Endothelial cell of umbilical vein (primary cell): ENCODE data around the gene F5. TPM values are rescaled to one million over a fixed set of nuclear protein-coding genes. Genes with fewer than 3 reads are reported as not detected.

ENCODE experiments used
- Bru-seq: library from RNA; stranded (reverse); fragments of 400-500 nt; gene quantifications from one replicate; lab custom pipeline; 2021; lab: Mats Ljungman, UMichigan
- BruChase-seq, 2 experiments: library from RNA; stranded (reverse); fragments of 400-500 nt; gene quantifications; one replicate each; lab custom pipeline; 2021; lab: Mats Ljungman, UMichigan
- BruUV-seq: library from RNA; stranded (reverse); fragments of 400-500 nt; replicated peaks from 2 replicates; lab custom pipeline; 2021; lab: Mats Ljungman, UMichigan
- CTCF ChIA-PET: fragments of 300-600, 350-600 bp; sonication (Branson Sonifier 250); formaldehyde crosslinking; loops from one replicate; lab custom pipeline; 2021; ENCODE audit warnings: antibody characterized with exemption, inconsistent platforms; lab: Charles Lee
- POLR2A ChIA-PET: fragments of 300-600, 350-600 bp; sonication (Branson Sonifier 250); formaldehyde crosslinking; loops from one replicate; lab custom pipeline; 2021; ENCODE audit warnings: antibody characterized with exemption, inconsistent platforms; lab: Charles Lee
- DNase-seq: peaks from one replicate; pipeline ENCODE4 v3.0.0-alpha.2; 2011; ENCODE audit warnings: low read depth, low spot score
- FAIRE-seq: peaks from 2 replicates; lab custom pipeline; 2011; peaks lifted over from hg19 to GRCh38; lab: Jason Lieb, UNC
- H2AFZ ChIP-seq: 2 replicates; pipeline ENCODE4 v1.6.0; 2012; ENCODE audit warnings: low read depth, low read length, control low read depth, inconsistent platforms
- H3K27ac ChIP-seq: 2 replicates; pipeline ENCODE4 v1.5.1; 2011; ENCODE audit warnings: low read depth, mild to moderate bottlenecking, control low read depth, low read length, moderate library complexity; ENCODE audit not compliant: insufficient read depth
- H3K27me3 ChIP-seq, 2 experiments: 2 replicates each; pipeline versions ENCODE4 v1.6.0 to v1.6.1; 2011; ENCODE audit warnings: low read length in 2 of 2, mixed read lengths in 1 of 2; ENCODE audit not compliant: control insufficient read depth in 2 of 2, insufficient read depth in 2 of 2
- H3K36me3 ChIP-seq, 2 experiments: 2 replicates in 1 of 2; 3 replicates in 1 of 2; pipeline ENCODE4 v1.5.1; 2011; ENCODE audit warnings: low read length in 2 of 2, mild to moderate bottlenecking in 1 of 2, moderate library complexity in 1 of 2; ENCODE audit not compliant: control insufficient read depth in 2 of 2, insufficient read depth in 2 of 2; ENCODE audit errors: extremely low read depth in 1 of 2
- H3K4me1 ChIP-seq: 3 replicates; pipeline ENCODE4 v1.5.1; 2011; ENCODE audit warnings: mild to moderate bottlenecking, low read length; ENCODE audit not compliant: control insufficient read depth, insufficient read depth; ENCODE audit errors: extremely low read depth
- H3K4me2 ChIP-seq: 2 replicates; pipeline ENCODE4 v1.6.1; 2011; ENCODE audit warnings: low read length, control low read depth, mixed read lengths; ENCODE audit not compliant: insufficient read depth
- H3K4me3 ChIP-seq, 3 experiments: fragments of 200-600 bp in 1 of 3; sonication (generic), shearing (Covaris generic) in 1 of 3; replicated peaks in 1 of 3; 2 replicates each; pipeline ENCODE4 v1.5.1; 2011 to 2016; ENCODE audit warnings: control low read depth in 3 of 3, low read length in 3 of 3, mild to moderate bottlenecking in 2 of 3, inconsistent platforms in 1 of 3, low read depth in 1 of 3, moderate library complexity in 1 of 3; ENCODE audit not compliant: insufficient read depth in 1 of 3
- H3K79me2 ChIP-seq: 2 replicates; pipeline ENCODE4 v1.6.0; 2012; ENCODE audit warnings: low read length, inconsistent platforms; ENCODE audit not compliant: control insufficient read depth, insufficient read depth
- H3K9ac ChIP-seq: replicated peaks from 2 replicates; pipeline ENCODE3; 2011; ENCODE audit warnings: low read length, control low read depth; ENCODE audit not compliant: insufficient read depth; ENCODE audit errors: extremely low read depth
- H3K9me1 ChIP-seq: replicated peaks from 3 replicates; pipeline ENCODE4 v1.6.0; 2011; ENCODE audit warnings: mild to moderate bottlenecking, low read length; ENCODE audit not compliant: control insufficient read depth, insufficient read depth; ENCODE audit errors: extremely low read depth
- H3K9me3 ChIP-seq: replicated peaks from 2 replicates; pipeline ENCODE4 v1.5.1; 2012; ENCODE audit warnings: low read length, inconsistent platforms; ENCODE audit not compliant: control insufficient read depth, insufficient read depth
- H4K20me1 ChIP-seq: replicated peaks from 2 replicates; pipeline ENCODE3; 2011; ENCODE audit warnings: mild to moderate bottlenecking, low read length; ENCODE audit not compliant: control insufficient read depth, insufficient read depth; ENCODE audit errors: extremely low read depth
- CTCF ChIP-seq, 2 donors: IDR thresholded peaks; 1 replicate in 1 of 2; 2 replicates in 1 of 2; pipeline ENCODE4 v1.5.1; 2011; ENCODE audit warnings: low read length in 2 of 2, mild to moderate bottlenecking in 2 of 2, moderate library complexity in 2 of 2, control low read depth in 1 of 2, inconsistent platforms in 1 of 2, low read depth in 1 of 2; ENCODE audit not compliant: insufficient read depth in 1 of 2; ENCODE audit errors: extremely low read depth in 1 of 2
- JUN ChIP-seq: IDR thresholded peaks from 2 replicates; pipeline ENCODE4 v1.6.1; 2011; ENCODE audit warnings: borderline replicate concordance, low read depth; ENCODE audit not compliant: insufficient read length, insufficient read depth
- dilution Hi-C: fragments of 300-500 bp; cut with MboI; formaldehyde crosslinking; loops from one replicate; pipeline ENCODE4 v1.15.0; 2019; ENCODE audit warnings: low sequenced_read_pairs; ENCODE audit not compliant: extremely low pct_ligation_motif_present
- intact Hi-C: fragments of 100-400 bp; cut with micrococcal nuclease; formaldehyde crosslinking; loops from one replicate; pipeline ENCODE4 v1.10.0; 2022
- long read RNA-seq: library from polyadenylated mRNA; stranded (forward); transcript quantifications from one replicate; pipeline ENCODE4 v2.0.0, GENCODE V29; 2021
- polyA minus RNA-seq, 3 experiments: library from RNA; depleted of rRNA, polyadenylated mRNA; stranded (reverse); fragments of >200 nt; gene quantifications; 1 replicate in 1 of 3; 2 replicates in 2 of 3; pipeline ENCODE4 v1.2.3, GENCODE V29; 2011
- polyA plus RNA-seq, 4 experiments: library from polyadenylated mRNA; depleted of rRNA in 3 of 4; stranded (reverse) in 3 of 4; unstranded in 1 of 4; fragments of >200 nt; gene quantifications; 2 replicates each; pipeline versions ENCODE4 v1.2.1 to v1.2.3, GENCODE V29; 2011 to 2012; ENCODE audit warnings: missing spikeins in 1 of 4
- total RNA-seq: library from RNA; stranded (reverse); gene quantifications from 2 replicates; pipeline ENCODE4 v1.2.3, GENCODE V29; 2021

Gene F5
- not detected in 2 replicates for total RNA-seq
- not detected in 2 replicates for polyA plus RNA-seq
- not detected in 2 replicates for polyA plus RNA-seq (2011; cell fraction: cytosol; rRNA removed)
- not detected in 2 replicates for polyA plus RNA-seq (2011; cell fraction: nucleus; rRNA removed)
- polyA plus RNA-seq (2012) = not detected in 2 replicates
- 0.02 TPM in 1 of 2 replicates, not detected in the other for polyA minus RNA-seq
- polyA minus RNA-seq (2011; cell fraction: cytosol; rRNA and poly(A)+ RNA removed) = not detected
- polyA minus RNA-seq (2011; cell fraction: nucleus; rRNA and poly(A)+ RNA removed) = not detected in 2 replicates
- Bru-seq, nascent RNA = percentile 3 among the genes with signal in this experiment
- BruChase-seq, experiment 1, labeled RNA remaining after a 6-hour chase = not detected
- not detected for BruChase-seq, experiment 2, labeled RNA remaining after a 2-hour chase
- long read RNA-seq = 0 reads

- intact Hi-C loops (loop anchor here (1.0 kb wide), 2 partner anchors 126 to 223 kb away; no protein-coding TSS in a partner anchor), dilution Hi-C loops (no loop called here)
- Histone ChIP-seq H3K27ac (no peak within 1 kb of the TSS), H3K9me1 (no peaks in the 10 kb centered on the region), H3K36me3 (no peaks in the 10 kb centered on the region), H4K20me1 (no peaks in the 10 kb centered on the region), H3K27me3 (peaks cover 0 to 4% of the 10 kb centered on the region in 2 experiments), H3K9ac (no peak within 1 kb of the TSS), H3K4me3 (no peak within 1 kb of the TSS), H2AFZ (peak within 1 kb of the TSS; percentile 35), H3K9me3 (no peaks in the 10 kb centered on the region), H3K79me2 (no peaks in the 10 kb centered on the region), H3K4me1 (no peaks in the 10 kb centered on the region), H3K4me2 (no peak within 1 kb of the TSS)
- FAIRE-seq = peak; percentile 76
- POLR2A ChIA-PET = interaction anchor here (0.7 kb wide), 1 partner anchor 223 kb away, joined by 3 read pairs; no protein-coding TSS in a partner anchor
- TF ChIP-seq CTCF (IDR thresholded peaks at IDR 0.05; ENCODE audit: extremely low read depth in 1 of 2, insufficient read depth in 1 of 2, low read depth in 1 of 2, low read length in 2 of 2) (peak; percentile 43 to 79), JUN (no peak)
- peak; percentile 61 for DNase-seq
- no TSS peak for BruUV-seq
- CTCF ChIA-PET = interaction anchor here (0.8 to 2.7 kb wide), 17 partner anchors 9 to 1244 kb away, joined by 3 to 93 read pairs (median 4); partner anchors contain the start of genes METTL18 and SCYL3
These were observed at the start of gene F5 for GRCh38 chr1:169586395-169587255. Gene F5, minus strand, starts transcription at chr1:169586481. Its CDS starts 95 bp downstream, at chr1:169586386.
